H1 (cell line): Measurements from ENCODE around the gene RASA4B. TPM values are rescaled to one million over a fixed set of nuclear protein-coding genes. Genes with fewer than 3 reads are reported as not detected.

ENCODE experiments used
- CTCF ChIA-PET: fragments of 300-600 bp; sonication (Branson Sonifier 250); formaldehyde crosslinking; loops from one replicate; lab custom pipeline; 2021; ENCODE audit not compliant: partially characterized antibody; lab: Charles Lee
- POLR2A ChIA-PET: fragments of 300-600 bp; sonication (Branson Sonifier 250); formaldehyde crosslinking; loops from one replicate; lab custom pipeline; 2021; ENCODE audit warnings: inconsistent platforms; ENCODE audit not compliant: partially characterized antibody; lab: Charles Lee
- DNase-seq, 2 experiments: peaks; one replicate each; pipeline versions ENCODE4 v3.0.0 to v3.0.0-alpha.2; 2010 to 2022; ENCODE audit warnings: low spot score in 2 of 2, low read depth in 1 of 2, mixed read lengths in 1 of 2
- FAIRE-seq: peaks from 2 replicates; lab custom pipeline; 2011; peaks lifted over from hg19 to GRCh38; lab: Jason Lieb, UNC
- H2AFZ ChIP-seq: 2 replicates; pipeline ENCODE4 v1.8.1; 2012; ENCODE audit warnings: low read length, inconsistent platforms
- H2AK5ac ChIP-seq: 2 replicates; pipeline ENCODE4 v1.6.1; 2013; ENCODE audit warnings: low read depth, low read length
- H2BK120ac ChIP-seq: replicated peaks from 2 replicates; pipeline ENCODE3; 2013; ENCODE audit warnings: low read depth, low read length, inconsistent platforms
- H2BK12ac ChIP-seq: 2 replicates; pipeline ENCODE4 v1.6.1; 2013; ENCODE audit warnings: low read depth, low read length
- H2BK15ac ChIP-seq: 2 replicates; pipeline ENCODE4 v1.6.1; 2013; ENCODE audit warnings: low read length
- H2BK20ac ChIP-seq: 2 replicates; pipeline ENCODE4 v1.6.1; 2013; ENCODE audit warnings: low read length
- H2BK5ac ChIP-seq: 2 replicates; pipeline ENCODE4 v1.6.1; 2013; ENCODE audit warnings: low read depth, low read length
- H3K14ac ChIP-seq: 2 replicates; pipeline ENCODE4 v1.6.1; 2013; ENCODE audit warnings: inconsistent platforms; ENCODE audit not compliant: insufficient read length
- H3K18ac ChIP-seq: 2 replicates; pipeline ENCODE4 v1.6.1; 2013; ENCODE audit warnings: low read length; ENCODE audit errors: extremely low read depth
- H3K23ac ChIP-seq: 2 replicates; pipeline ENCODE4 v1.6.1; 2013; ENCODE audit warnings: inconsistent platforms; ENCODE audit not compliant: insufficient read length
- H3K23me2 ChIP-seq: 2 replicates; pipeline ENCODE4 v1.6.1; 2013; ENCODE audit warnings: low read depth, low read length
- H3K27ac ChIP-seq: 2 replicates; pipeline ENCODE4 v1.6.1; 2011; ENCODE audit warnings: low read depth, low read length, inconsistent platforms
- H3K27me3 ChIP-seq, 4 experiments: replicated peaks in 1 of 4; 1 replicate in 1 of 4; 2 replicates in 3 of 4; pipeline versions ENCODE4 v1.6.1 to v1.8.1; 2011 to 2013; ENCODE audit warnings: low read length in 3 of 4, mild to moderate bottlenecking in 3 of 4, inconsistent platforms in 2 of 4, mixed read lengths in 2 of 4, moderate library complexity in 1 of 4; ENCODE audit not compliant: control insufficient read depth in 3 of 4, insufficient read depth in 3 of 4; ENCODE audit errors: extremely low read depth in 1 of 4
- H3K36me3 ChIP-seq, 4 experiments: 2 replicates each; pipeline versions ENCODE4 v1.6.1 to v1.8.1; 2011 to 2013; ENCODE audit warnings: mild to moderate bottlenecking in 4 of 4, low read length in 3 of 4, moderate library complexity in 2 of 4, control low read depth in 1 of 4, inconsistent platforms in 1 of 4; ENCODE audit not compliant: insufficient read depth in 4 of 4, control insufficient read depth in 2 of 4
- H3K4ac ChIP-seq: replicated peaks from 2 replicates; pipeline ENCODE3; 2013; ENCODE audit warnings: low read length, low read depth, mixed read lengths, inconsistent platforms; ENCODE audit not compliant: insufficient read length
- H3K4me1 ChIP-seq, 4 experiments: replicated peaks in 1 of 4; 1 replicate in 1 of 4; 2 replicates in 3 of 4; pipeline versions ENCODE4 v1.6.1 to v1.8.1; 2011 to 2013; ENCODE audit warnings: low read length in 3 of 4, inconsistent platforms in 2 of 4, mixed read lengths in 1 of 4; ENCODE audit not compliant: insufficient read depth in 4 of 4, control insufficient read depth in 3 of 4
- H3K4me2 ChIP-seq, 2 experiments: 2 replicates each; pipeline versions ENCODE4 v1.6.1 to v1.8.1; 2011 to 2013; ENCODE audit warnings: low read depth in 2 of 2, low read length in 2 of 2, control low read depth in 1 of 2, inconsistent platforms in 1 of 2, mild to moderate bottlenecking in 1 of 2; ENCODE audit not compliant: insufficient read depth in 1 of 2
- H3K4me3 ChIP-seq, 4 experiments: fragments of 200-600, 300-600 bp in 1 of 4; sonication (generic), shearing (Covaris generic), sonication (Bioruptor Twin) in 1 of 4; 2 replicates each; pipeline versions ENCODE4 v1.5.1 to v1.8.1; 2011 to 2016; ENCODE audit warnings: low read length in 4 of 4, low read depth in 3 of 4, control low read depth in 2 of 4, inconsistent platforms in 2 of 4, mild to moderate bottlenecking in 2 of 4, mixed read lengths in 1 of 4, moderate library complexity in 1 of 4; ENCODE audit not compliant: insufficient read depth in 2 of 4; ENCODE audit errors: extremely low read depth in 1 of 4
- H3K56ac ChIP-seq: replicated peaks from 2 replicates; pipeline ENCODE3; 2013; ENCODE audit warnings: low read depth, mild to moderate bottlenecking, mixed read lengths, low read length, inconsistent platforms; ENCODE audit not compliant: insufficient read length
- H3K79me1 ChIP-seq: 2 replicates; pipeline ENCODE4 v1.6.1; 2013; ENCODE audit warnings: low read depth, low read length, control low read depth
- H3K79me2 ChIP-seq, 2 experiments: 2 replicates each; pipeline versions ENCODE4 v1.6.1 to v1.8.1; 2012 to 2013; ENCODE audit warnings: low read length in 2 of 2, mild to moderate bottlenecking in 2 of 2, inconsistent platforms in 1 of 2; ENCODE audit not compliant: insufficient read depth in 2 of 2, control insufficient read depth in 1 of 2
- H3K9ac ChIP-seq, 4 experiments: replicated peaks in 1 of 4; 1 replicate in 1 of 4; 2 replicates in 3 of 4; pipeline versions ENCODE4 v1.6.1 to v1.8.1; 2011 to 2013; ENCODE audit warnings: low read depth in 3 of 4, low read length in 3 of 4, control low read depth in 2 of 4, mild to moderate bottlenecking in 2 of 4, moderate library complexity in 2 of 4, inconsistent platforms in 1 of 4; ENCODE audit errors: extremely low read depth in 1 of 4
- H3K9me3 ChIP-seq, 2 experiments: 2 replicates each; pipeline versions ENCODE4 v1.6.1 to v1.8.1; 2012 to 2013; ENCODE audit warnings: mild to moderate bottlenecking in 2 of 2, moderate library complexity in 2 of 2, control low read depth in 1 of 2, inconsistent platforms in 1 of 2, low read depth in 1 of 2, low read length in 1 of 2, mixed read lengths in 1 of 2; ENCODE audit not compliant: insufficient read depth in 2 of 2
- H4K20me1 ChIP-seq, 2 experiments: replicated peaks in 1 of 2; 2 replicates each; pipeline versions ENCODE3 to v1.8.1; 2011 to 2013; ENCODE audit warnings: inconsistent platforms in 2 of 2, low read length in 2 of 2, mild to moderate bottlenecking in 1 of 2; ENCODE audit not compliant: insufficient read depth in 2 of 2, control insufficient read depth in 1 of 2
- H4K5ac ChIP-seq: 2 replicates; pipeline ENCODE4 v1.6.1; 2013; ENCODE audit warnings: low read length, low read depth, mixed read lengths, inconsistent platforms; ENCODE audit not compliant: insufficient read length
- H4K8ac ChIP-seq: 2 replicates; pipeline ENCODE4 v1.8.0; 2013; ENCODE audit warnings: mild to moderate bottlenecking, moderate library complexity, low read length, inconsistent platforms; ENCODE audit not compliant: insufficient read depth; ENCODE audit errors: extremely low read depth
- H4K91ac ChIP-seq: replicated peaks from 2 replicates; pipeline ENCODE3; 2013; ENCODE audit warnings: low read length, mixed read lengths, inconsistent platforms; ENCODE audit not compliant: insufficient read length
- WGBS, 2 experiments: shearing (Covaris generic) in 1 of 2; methylation state at CpG; one replicate each; pipeline versions ENCODE4 v1.1.6 to v1.1.7; 2013 to 2015; ENCODE audit warnings: low lambda C conversion rate in 2 of 2, mixed read lengths in 2 of 2, inconsistent platforms in 1 of 2, low coverage in 1 of 2, missing lambda C conversion rate in 1 of 2; ENCODE audit not compliant: insufficient replicate concordance in 2 of 2, insufficient coverage in 1 of 2, insufficient read length in 1 of 2; ENCODE audit errors: extremely low coverage in 1 of 2, missing lambda C conversion rate in 1 of 2; 5-methylcytosine and 5-hydroxymethylcytosine counted together
- polyA plus RNA-seq, 7 experiments: library from polyadenylated mRNA; depleted of rRNA in 3 of 7; stranded (reverse) in 5 of 7; unstranded in 2 of 7; fragments of >200 nt in 5 of 7; fragments of 200-250 nt in 2 of 7; gene quantifications; 1 replicate in 5 of 7; 2 replicates in 1 of 7; 4 replicates in 1 of 7; pipeline versions ENCODE4 v1.2.1 to v1.2.3, GENCODE V29; 2011 to 2013; ENCODE audit warnings: missing spikeins in 2 of 7, mixed read lengths in 2 of 7
- total RNA-seq: library from RNA; stranded (reverse); fragmentation: NEBNext Ultra II Directional; extraction: Animal tissue kit (Norgen Biotek cat#: 25700); gene quantifications from 2 replicates; pipeline ENCODE4 v1.2.1, GENCODE V29; 2021
- TF ChIP-seq, protein P1 (sequence below): IDR thresholded peaks from 2 replicates; pipeline ENCODE4 v1.6.1; 2011; ENCODE audit warnings: low read length, improper control_type of control experiment

The RASA4B gene
- total and polyA plus RNA-seq, 2 of the 8 experiments (the other 6 are each of a cell fraction or from before 2014, with no cell fraction given), result 3.4 to 6.7 TPM

GRCh38 chr7:102467581-102468477 lies 49.7 kb downstream of the RASA4B start:
- H3K79me1 ChIP-seq, result peaks cover 3% of the 10 kb centered on the region; the same call in 1 of the 2 replicates
- DNase-seq (no peak), FAIRE-seq (no peak)
- no peak overlapping the region for H3K27ac ChIP-seq
- H3K14ac ChIP-seq, result no peak overlapping the region
- H3K56ac ChIP-seq, result no peak overlapping the region
- TF ChIP-seq, protein P1, sequence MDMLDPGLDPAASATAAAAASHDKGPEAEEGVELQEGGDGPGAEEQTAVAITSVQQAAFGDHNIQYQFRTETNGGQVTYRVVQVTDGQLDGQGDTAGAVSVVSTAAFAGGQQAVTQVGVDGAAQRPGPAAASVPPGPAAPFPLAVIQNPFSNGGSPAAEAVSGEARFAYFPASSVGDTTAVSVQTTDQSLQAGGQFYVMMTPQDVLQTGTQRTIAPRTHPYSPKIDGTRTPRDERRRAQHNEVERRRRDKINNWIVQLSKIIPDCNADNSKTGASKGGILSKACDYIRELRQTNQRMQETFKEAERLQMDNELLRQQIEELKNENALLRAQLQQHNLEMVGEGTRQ, result no peak
- POLR2A ChIA-PET, result interaction anchor here (3.5 kb wide), 1 partner anchor 15 kb away, joined by 11 read pairs; no protein-coding TSS in a partner anchor
- no peak overlapping the region for H4K8ac ChIP-seq
- H3K27me3 ChIP-seq, result no peaks in the 10 kb centered on the region; a peak in 1 of 7 replicates
- H3K4ac ChIP-seq, result no peak overlapping the region
- CTCF ChIA-PET, result interaction anchor here (0.6 to 2.1 kb wide), 9 partner anchors 9 to 925 kb away, joined by 3 to 10 read pairs (median 3); no protein-coding TSS in a partner anchor
- H3K4me1 ChIP-seq, result peaks cover 0 to 10% (median 1%) of the 10 kb centered on the region in 4 experiments; a peak in 3 of 7 replicates
- H4K91ac ChIP-seq, result no peak overlapping the region
- H3K9ac ChIP-seq, result no peak overlapping the region
- peaks cover 0 to 11% of the 10 kb centered on the region in 2 experiments for H4K20me1 ChIP-seq
- H3K23me2 ChIP-seq, result peaks cover 5% of the 10 kb centered on the region; the same call in 1 of the 2 replicates
- no peak overlapping the region for H2BK120ac ChIP-seq
- H3K4me3 ChIP-seq, result no peak overlapping the region
- no peak overlapping the region for H3K18ac ChIP-seq
- H3K4me2 ChIP-seq, result no peak overlapping the region
- H3K36me3 ChIP-seq, result peaks cover 0 to 9% (median 3%) of the 10 kb centered on the region in 4 experiments; a peak in 5 of 8 replicates
- no peaks in the 10 kb centered on the region for H3K9me3 ChIP-seq
- no peak overlapping the region for H2BK5ac ChIP-seq
- no peak overlapping the region for H4K5ac ChIP-seq
- H3K23ac ChIP-seq, result no peak overlapping the region
- H2AFZ ChIP-seq, result no peak overlapping the region
- no peak overlapping the region for H2BK15ac ChIP-seq
- WGBS, 2 experiments, result 92% methylated on average over 20 of the region's 24 CpGs; no CpG with 5 or more reads in 1 of the 2 experiments
- H2BK20ac ChIP-seq, result no peak overlapping the region
- H2BK12ac ChIP-seq, result no peak overlapping the region
- peaks cover 0 to 11% of the 10 kb centered on the region in 2 experiments; a peak in 2 of 4 replicates for H3K79me2 ChIP-seq
- no peak overlapping the region for H2AK5ac ChIP-seq
